ENCODE results near the gene BIN1. TPM values are rescaled to one million over a fixed set of nuclear protein-coding genes. Genes with fewer than 3 reads are reported as not detected.

Gene BIN1
- total RNA-seq, 2 experiments from 2014 or later = 1.5 to 14.1 TPM

DNA sequence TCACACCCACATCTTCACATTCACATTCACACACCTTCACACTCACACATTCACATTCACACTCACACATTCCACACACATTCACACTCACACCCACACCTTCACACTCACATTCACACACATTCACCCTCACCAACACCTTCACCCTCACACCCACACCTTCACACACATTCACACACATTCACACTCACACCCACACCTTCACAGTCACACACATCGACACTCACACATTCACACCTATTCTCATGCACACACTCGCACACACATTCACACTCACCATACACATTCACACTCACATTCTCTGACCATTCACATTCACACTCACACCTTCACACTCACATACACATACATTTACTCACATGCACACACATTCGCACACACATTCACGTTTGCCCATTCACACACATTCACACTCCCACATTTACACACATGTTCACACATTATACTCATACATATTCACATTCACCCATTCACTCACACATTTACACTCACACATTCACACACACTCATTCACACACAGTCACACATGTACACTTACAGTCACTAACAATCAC is 62.7 kb downstream of the BIN1 start:
- Histone ChIP-seq H3K9me3 (ENCODE audit: low read length) (no peaks in the 10 kb centered on the region), H3K4me3 (ENCODE audit: low read depth, low read length, poor library complexity, severe bottlenecking) (no peak overlapping the region), H3K9me2 (ENCODE audit: insufficient read depth, low read length) (no peaks in the 10 kb centered on the region), H3K27ac (ENCODE audit: low read depth, low read length, poor library complexity, severe bottlenecking) (no peak overlapping the region), H4K20me1 (ENCODE audit: insufficient read depth, low read length) (no peaks in the 10 kb centered on the region), H2AFZ (ENCODE audit: low read length) (no peak overlapping the region), H3K4me2 (ENCODE audit: low read length) (no peak overlapping the region), H3K79me2 (ENCODE audit: insufficient read depth, low read depth, low read length) (no peaks in the 10 kb centered on the region), H3K4me1 (ENCODE audit: insufficient read depth, low read length, poor library complexity, severe bottlenecking) (no peaks in the 10 kb centered on the region), H3K36me3 (ENCODE audit: insufficient read depth, low read length) (no peaks in the 10 kb centered on the region)
- TF ChIP-seq, protein P1, sequence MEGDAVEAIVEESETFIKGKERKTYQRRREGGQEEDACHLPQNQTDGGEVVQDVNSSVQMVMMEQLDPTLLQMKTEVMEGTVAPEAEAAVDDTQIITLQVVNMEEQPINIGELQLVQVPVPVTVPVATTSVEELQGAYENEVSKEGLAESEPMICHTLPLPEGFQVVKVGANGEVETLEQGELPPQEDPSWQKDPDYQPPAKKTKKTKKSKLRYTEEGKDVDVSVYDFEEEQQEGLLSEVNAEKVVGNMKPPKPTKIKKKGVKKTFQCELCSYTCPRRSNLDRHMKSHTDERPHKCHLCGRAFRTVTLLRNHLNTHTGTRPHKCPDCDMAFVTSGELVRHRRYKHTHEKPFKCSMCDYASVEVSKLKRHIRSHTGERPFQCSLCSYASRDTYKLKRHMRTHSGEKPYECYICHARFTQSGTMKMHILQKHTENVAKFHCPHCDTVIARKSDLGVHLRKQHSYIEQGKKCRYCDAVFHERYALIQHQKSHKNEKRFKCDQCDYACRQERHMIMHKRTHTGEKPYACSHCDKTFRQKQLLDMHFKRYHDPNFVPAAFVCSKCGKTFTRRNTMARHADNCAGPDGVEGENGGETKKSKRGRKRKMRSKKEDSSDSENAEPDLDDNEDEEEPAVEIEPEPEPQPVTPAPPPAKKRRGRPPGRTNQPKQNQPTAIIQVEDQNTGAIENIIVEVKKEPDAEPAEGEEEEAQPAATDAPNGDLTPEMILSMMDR (conservative IDR thresholded peaks at IDR 0.05; ENCODE audit: low read length) = no peak
- no peak for TF ChIP-seq EZH2phosphoT487 (IDR thresholded peaks at IDR 0.05; ENCODE audit: borderline replicate concordance, low read depth, low read length)
- no TSS peak for BruUV-seq (replicated peaks)
- no peak for DNase-seq (ENCODE audit: low spot score)
- ChIA-PET CTCF (ENCODE audit: unreplicated experiment) (no interaction called here), POLR2A (no interaction called here)
- intact Hi-C loops (cut with micrococcal nuclease; ENCODE audit: unreplicated experiment) = no loop called here

- Histone ChIP-seq H3K4me1 (ENCODE audit: insufficient read depth, low read length, poor library complexity, severe bottlenecking) (no peaks in the 10 kb centered on the region), H3K9me2 (ENCODE audit: insufficient read depth, low read length) (no peaks in the 10 kb centered on the region), H3K79me2 (ENCODE audit: insufficient read depth, low read depth, low read length) (no peaks in the 10 kb centered on the region), H3K36me3 (ENCODE audit: insufficient read depth, low read length) (no peaks in the 10 kb centered on the region), H3K27ac (ENCODE audit: low read depth, low read length, poor library complexity, severe bottlenecking) (no peak overlapping the region), H4K20me1 (ENCODE audit: insufficient read depth, low read length) (no peaks in the 10 kb centered on the region), H2AFZ (ENCODE audit: low read length) (no peak overlapping the region), H3K4me3 (ENCODE audit: low read depth, low read length, poor library complexity, severe bottlenecking) (no peak overlapping the region), H3K4me2 (ENCODE audit: low read length) (no peak overlapping the region), H3K9me3 (ENCODE audit: low read length) (no peaks in the 10 kb centered on the region)
- POLR2A ChIA-PET = no interaction called here
- TF ChIP-seq EZH2phosphoT487 (IDR thresholded peaks at IDR 0.05; ENCODE audit: borderline replicate concordance, low read depth, low read length) = no peak
- TF ChIP-seq, protein P1 (conservative IDR thresholded peaks at IDR 0.05; ENCODE audit: low read length) = no peak
- CTCF ChIA-PET (ENCODE audit: unreplicated experiment) = no interaction called here
- intact Hi-C loops (cut with micrococcal nuclease; ENCODE audit: unreplicated experiment) = no loop called here
- no peak for DNase-seq (ENCODE audit: low spot score)
- BruUV-seq (replicated peaks) = no TSS peak
Measured at GRCh38 chr2:127043367-127044164, 63.4 kb downstream of the BIN1 start.
